ENCODE results near the gene SERPINF2.
A peak's percentile ranks its signal among the peaks of the same experiment; 100 is the strongest.

SERPINF2 gene

DNA sequence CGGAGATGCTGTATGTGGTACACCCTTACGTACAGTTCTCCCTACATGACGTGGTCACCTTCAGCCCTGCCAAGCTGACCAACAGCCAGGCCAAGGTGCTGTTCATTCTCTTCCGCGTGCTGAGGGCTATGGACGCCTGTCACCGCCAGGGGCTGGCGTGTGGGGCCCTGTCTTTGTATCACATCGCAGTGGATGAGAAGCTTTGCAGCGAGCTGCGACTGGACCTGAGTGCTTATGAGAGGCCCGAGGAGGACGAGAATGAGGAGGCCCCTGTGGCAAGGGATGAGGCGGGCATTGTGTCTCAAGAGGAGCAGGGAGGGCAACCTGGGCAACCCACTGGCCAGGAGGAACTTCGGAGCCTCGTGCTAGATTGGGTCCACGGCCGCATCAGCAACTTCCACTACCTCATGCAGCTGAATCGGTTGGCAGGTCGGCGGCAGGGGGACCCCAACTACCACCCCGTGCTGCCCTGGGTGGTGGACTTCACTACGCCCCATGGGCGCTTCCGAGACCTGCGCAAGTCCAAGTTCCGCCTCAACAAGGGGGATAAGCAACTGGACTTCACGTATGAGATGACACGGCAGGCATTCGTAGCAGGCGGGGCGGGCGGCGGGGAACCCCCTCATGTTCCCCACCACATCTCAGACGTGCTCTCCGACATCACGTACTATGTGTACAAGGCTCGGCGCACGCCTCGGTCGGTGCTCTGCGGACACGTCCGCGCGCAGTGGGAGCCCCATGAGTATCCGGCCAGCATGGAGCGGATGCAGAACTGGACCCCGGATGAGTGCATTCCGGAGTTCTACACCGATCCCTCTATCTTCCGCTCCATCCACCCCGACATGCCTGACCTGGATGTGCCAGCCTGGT lies 16.8 kb upstream of the SERPINF2 start:
- no peak for DNase-seq (ENCODE audit: low read depth)
- peak overlapping the region; percentile 84; the same call in 1 of the 2 replicates for H3K4me3 ChIP-seq (ENCODE audit: low read depth, low read length)
- TF ChIP-seq, protein P1, sequence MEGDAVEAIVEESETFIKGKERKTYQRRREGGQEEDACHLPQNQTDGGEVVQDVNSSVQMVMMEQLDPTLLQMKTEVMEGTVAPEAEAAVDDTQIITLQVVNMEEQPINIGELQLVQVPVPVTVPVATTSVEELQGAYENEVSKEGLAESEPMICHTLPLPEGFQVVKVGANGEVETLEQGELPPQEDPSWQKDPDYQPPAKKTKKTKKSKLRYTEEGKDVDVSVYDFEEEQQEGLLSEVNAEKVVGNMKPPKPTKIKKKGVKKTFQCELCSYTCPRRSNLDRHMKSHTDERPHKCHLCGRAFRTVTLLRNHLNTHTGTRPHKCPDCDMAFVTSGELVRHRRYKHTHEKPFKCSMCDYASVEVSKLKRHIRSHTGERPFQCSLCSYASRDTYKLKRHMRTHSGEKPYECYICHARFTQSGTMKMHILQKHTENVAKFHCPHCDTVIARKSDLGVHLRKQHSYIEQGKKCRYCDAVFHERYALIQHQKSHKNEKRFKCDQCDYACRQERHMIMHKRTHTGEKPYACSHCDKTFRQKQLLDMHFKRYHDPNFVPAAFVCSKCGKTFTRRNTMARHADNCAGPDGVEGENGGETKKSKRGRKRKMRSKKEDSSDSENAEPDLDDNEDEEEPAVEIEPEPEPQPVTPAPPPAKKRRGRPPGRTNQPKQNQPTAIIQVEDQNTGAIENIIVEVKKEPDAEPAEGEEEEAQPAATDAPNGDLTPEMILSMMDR (IDR thresholded peaks at IDR 0.05; ENCODE audit: insufficient read depth, low read depth, low read length, missing control alignments) = no peak

DNA sequence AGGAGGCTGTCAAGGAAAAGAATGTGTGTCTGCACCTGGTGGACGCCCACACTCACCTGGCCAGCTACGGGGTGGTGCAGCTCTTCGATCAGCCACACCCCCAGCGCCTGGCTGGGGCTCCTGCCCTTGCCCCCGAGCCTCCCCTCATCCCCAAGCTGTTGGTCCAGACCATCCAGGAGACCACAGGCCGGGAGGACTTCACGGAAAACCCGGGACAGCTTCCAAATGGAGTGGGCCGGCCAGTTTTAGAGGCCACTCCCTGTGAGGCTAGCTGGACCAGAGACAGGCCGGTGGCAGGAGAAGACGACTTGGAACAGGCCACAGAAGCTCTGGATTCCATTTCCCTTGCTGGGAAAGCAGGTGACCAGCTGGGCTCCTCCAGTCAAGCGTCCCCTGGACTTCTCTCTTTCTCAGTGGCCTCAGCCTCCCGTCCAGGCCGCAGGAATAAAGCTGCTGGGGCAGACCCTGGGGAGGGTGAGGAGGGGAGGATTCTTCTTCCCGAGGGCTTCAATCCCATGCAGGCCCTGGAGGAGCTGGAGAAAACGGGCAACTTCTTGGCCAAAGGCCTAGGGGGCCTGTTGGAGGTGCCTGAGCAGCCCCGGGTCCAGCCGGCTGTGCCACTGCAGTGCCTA lies 15.9 kb upstream of the SERPINF2 start:
- H3K4me3 ChIP-seq (ENCODE audit: low read depth, low read length) = no peak overlapping the region

DNA sequence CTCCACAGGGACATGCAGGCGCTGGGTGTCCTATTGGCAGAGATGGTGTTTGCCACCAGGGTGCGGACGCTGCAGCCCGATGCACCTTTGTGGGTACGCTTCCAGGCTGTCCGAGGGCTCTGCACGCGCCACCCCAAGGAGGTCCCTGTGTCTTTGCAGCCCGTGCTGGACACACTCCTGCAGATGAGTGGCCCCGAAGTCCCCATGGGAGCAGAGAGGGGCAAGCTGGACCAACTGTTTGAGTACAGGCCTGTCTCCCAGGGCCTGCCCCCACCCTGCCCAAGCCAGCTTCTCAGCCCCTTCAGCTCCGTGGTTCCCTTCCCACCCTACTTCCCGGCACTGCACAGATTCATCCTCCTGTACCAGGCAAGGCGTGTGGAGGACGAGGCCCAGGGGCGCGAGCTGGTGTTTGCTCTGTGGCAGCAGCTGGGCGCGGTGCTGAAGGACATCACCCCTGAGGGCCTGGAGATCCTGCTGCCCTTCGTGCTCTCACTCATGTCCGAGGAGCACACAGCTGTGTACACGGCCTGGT lies 15.3 kb upstream of the SERPINF2 start:
- TF ChIP-seq, protein P1 (IDR thresholded peaks at IDR 0.05; ENCODE audit: insufficient read depth, low read depth, low read length, missing control alignments) = no peak
- no peak overlapping the region for H3K4me3 ChIP-seq (ENCODE audit: low read depth, low read length)

More for the DNA sequence above, 15.9 kb upstream of the SERPINF2 start:
- TF ChIP-seq, protein P1 (IDR thresholded peaks at IDR 0.05; ENCODE audit: insufficient read depth, low read depth, low read length, missing control alignments) = no peak
- DNase-seq (ENCODE audit: low read depth) = no peak

DNA sequence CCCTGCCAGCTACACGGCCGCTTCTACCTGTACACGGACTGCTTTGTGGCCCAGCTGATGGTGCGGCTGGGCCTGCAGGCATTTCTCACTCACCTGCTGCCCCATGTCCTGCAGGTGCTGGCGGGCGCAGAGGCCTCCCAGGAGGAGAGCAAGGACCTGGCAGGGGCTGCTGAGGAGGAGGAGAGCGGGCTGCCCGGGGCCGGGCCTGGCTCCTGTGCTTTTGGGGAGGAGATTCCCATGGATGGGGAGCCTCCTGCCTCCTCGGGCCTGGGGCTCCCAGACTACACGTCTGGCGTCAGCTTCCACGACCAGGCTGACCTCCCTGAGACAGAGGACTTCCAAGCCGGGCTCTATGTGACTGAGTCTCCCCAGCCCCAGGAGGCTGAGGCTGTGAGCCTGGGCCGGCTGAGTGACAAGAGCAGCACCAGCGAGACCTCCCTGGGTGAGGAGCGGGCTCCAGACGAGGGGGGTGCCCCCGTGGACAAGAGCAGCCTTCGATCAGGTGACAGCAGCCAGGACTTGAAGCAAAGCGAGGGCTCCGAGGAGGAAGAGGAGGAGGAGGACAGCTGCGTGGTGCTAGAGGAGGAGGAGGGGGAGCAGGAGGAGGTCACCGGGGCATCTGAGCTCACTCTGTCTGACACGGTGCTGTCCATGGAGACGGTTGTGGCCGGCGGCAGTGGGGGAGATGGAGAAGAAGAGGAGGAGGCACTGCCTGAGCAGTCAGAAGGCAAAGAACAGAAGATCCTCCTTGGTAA lies 14.6 kb upstream of the SERPINF2 start:
- no peak overlapping the region for H3K4me3 ChIP-seq (ENCODE audit: low read depth, low read length)
- TF ChIP-seq, protein P1 (IDR thresholded peaks at IDR 0.05; ENCODE audit: insufficient read depth, low read depth, low read length, missing control alignments) = no peak
- DNase-seq (ENCODE audit: low read depth) = no peak

More for the DNA sequence above, 15.3 kb upstream of the SERPINF2 start:
- DNase-seq (ENCODE audit: low read depth) = no peak

DNA sequence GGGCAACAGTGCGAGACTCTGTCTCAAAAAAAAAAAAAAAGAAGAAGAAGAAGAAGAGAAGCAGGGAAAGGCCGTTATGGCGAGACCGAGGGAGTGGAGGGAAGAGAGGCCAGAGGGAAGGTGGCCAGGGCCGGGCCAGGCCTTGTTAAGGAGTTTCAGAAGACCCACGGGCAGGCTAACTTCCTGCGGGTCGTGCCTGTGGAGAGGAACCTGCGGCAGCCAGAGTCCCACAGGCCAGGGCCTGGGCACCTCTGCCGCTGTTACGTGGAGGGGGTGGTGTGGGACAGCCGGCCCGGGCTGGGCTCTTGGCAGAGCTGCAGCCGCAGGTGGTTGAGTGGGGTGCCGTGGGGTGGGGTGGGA lies 12.7 kb upstream of the SERPINF2 start:
- TF ChIP-seq, protein P1 (IDR thresholded peaks at IDR 0.05; ENCODE audit: insufficient read depth, low read depth, low read length, missing control alignments) = no peak
- H3K4me3 ChIP-seq (ENCODE audit: low read depth, low read length) = no peak overlapping the region
- DNase-seq (ENCODE audit: low read depth) = no peak

DNA sequence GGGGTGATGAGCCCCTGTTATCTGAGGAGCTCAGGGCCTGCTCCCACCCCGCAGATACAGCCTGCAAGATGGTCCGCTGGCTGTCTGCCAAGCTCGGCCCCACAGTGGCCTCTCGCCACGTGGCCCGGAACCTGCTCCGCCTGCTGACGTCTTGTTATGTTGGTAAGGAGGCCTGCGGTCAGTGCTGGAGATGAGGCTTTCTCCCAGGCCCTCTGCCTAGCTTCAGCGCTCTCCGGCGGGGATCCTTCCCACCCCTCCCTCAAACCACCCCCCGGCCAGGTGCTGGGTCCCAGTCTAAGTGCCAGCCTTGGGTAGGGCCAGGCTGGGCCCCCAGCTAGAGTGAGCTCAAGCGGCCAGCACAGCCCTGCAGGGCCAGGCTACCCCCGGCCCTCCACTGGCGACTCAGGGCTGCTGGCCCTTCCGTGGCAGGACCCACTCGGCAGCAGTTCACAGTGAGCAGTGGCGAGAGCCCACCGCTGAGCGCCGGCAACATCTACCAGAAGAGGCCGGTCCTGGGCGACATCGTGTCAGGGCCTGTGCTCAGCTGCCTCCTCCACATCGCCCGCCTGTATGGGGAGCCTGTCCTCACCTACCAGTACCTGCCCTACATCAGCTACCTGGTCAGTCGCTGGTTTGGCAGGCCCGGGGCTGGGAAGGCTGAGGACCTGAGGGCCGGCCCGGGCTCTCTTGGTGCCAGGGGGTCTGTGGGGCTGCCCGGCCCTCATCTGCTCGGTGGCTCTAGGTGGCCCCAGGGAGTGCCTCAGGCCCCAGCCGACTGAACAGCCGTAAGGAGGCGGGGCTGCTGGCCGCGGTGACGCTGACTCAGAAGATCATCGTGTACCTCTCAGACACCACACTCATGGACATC lies 12.1 kb upstream of the SERPINF2 start:
- no peak for DNase-seq (ENCODE audit: low read depth)
- TF ChIP-seq, protein P1 (IDR thresholded peaks at IDR 0.05; ENCODE audit: insufficient read depth, low read depth, low read length, missing control alignments) = no peak
- no peak overlapping the region for H3K4me3 ChIP-seq (ENCODE audit: low read depth, low read length)
